NCI-H2196 treated with DMSO at 0.1 percent for 48 hours (cell line): ENCODE results near the gene TRIM44.

Experiments used
- DNase-seq: peaks from one replicate; lab custom pipeline; 2025; ENCODE audit not compliant: unreplicated experiment; lab: John Stamatoyannopoulos, UW

Gene TRIM44, protein sequence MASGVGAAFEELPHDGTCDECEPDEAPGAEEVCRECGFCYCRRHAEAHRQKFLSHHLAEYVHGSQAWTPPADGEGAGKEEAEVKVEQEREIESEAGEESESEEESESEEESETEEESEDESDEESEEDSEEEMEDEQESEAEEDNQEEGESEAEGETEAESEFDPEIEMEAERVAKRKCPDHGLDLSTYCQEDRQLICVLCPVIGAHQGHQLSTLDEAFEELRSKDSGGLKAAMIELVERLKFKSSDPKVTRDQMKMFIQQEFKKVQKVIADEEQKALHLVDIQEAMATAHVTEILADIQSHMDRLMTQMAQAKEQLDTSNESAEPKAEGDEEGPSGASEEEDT

GRCh38 chr11:35662649-35663407, at the start of gene TRIM44:
Gene TRIM44 (plus strand): TSS chr11:35662775. CDS start chr11:35663112, 337 bp downstream.
- DNase-seq, result peak; percentile 77

DNA sequence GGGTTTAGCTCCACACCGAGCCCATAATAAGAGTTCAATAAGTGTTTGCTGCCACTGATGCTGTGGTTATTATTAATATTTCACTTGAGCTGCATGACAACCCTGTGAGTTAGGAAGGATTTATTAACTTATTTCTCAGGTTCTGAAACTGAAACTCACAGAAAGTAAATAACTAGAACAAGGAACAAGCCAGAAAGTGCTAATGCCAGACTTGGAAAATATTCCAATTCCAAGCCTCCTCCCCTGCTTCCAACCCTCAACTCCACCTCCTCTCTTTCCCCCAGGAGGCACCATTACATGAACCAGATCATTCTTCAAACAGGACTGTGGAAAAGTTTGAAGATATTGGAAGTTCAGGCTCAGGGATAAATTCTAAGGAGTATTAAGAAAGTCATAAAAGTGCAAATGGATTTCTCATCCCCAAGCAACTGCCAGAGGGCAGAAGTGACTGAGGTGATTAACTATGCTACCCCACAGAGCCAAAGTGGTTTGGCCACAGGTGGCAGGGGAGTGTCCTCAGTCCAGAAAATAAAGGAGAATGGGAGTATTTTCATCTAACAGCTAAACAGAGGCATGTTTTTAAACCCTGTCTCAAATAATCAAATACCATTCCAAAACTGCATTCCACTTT, 47.5 kb upstream of the TRIM44 start:
- no peak for DNase-seq

DNA sequence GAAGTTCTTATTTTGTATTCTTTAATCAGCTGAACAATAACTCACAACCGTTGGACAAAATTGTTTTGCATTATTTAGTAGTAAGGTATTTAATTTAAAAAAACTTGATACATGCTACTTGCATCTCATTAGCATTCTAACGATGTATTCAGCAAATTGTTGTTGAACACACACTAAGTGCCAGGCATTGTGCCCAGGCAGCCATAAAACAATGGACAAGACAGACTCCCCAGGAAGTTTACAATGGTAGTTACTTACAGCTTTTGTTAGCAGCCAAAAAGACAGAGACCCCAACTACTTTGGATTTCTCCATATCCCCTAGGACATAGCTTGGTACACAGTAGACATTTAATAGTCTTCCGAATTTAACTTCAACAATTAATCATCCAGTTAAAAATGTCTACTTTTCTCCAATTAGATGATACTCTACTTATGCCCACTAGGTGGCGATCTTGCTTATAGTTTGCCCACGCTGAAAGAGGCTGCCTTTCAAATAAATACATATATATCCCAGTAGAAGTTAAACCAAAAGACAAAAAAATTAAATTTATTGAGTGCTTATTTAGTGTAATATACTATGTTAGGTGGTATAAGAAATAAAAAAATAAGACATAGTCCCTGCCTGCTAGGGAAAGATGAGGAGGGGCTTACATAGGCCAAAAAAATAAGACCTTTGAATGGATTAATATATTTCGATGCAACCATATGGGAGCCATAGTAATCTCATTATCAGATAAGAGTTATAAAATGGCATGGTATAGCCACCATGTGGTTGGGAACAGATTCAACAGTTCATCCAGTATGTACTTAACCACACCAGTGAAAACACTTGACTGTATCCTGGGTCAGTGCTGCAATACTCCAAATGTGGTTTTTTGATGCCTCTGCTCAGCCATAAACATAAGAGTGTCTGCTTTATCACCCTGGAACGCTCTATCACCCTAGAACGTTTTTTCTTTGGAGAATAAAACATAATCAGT, 46.4 kb upstream of the TRIM44 start:
- DNase-seq, result peak; percentile 75

DNA sequence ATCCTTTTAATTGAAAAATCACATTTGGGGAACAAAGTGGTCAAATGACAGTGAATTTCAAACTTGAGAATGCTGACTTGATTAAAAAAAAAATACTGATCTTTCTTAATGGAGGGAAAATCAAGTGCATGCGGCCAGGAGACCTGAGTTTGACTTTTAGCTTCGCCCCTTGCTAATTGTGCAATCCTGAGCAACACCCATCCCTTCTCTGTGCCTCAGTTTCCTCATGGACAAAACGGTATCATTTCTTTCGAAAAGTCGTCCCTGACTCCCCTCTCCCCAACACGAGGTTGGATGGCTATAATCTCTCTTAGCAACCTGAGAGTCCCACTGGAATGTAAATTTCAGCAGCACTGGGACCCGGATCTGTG, 45.3 kb upstream of the TRIM44 start:
- DNase-seq, result no peak

- no peak for DNase-seq
Measured at GRCh38 chr11:35617687-35618496, 44.7 kb upstream of the TRIM44 start, which contains the start of gene FJX1. Gene FJX1 (plus strand): TSS chr11:35618460. CDS start chr11:35618637, 177 bp downstream.

- DNase-seq, result no peak
Measured at GRCh38 chr11:35618497-35619115, 44.0 kb upstream of the TRIM44 start.

- no peak for DNase-seq
Measured at GRCh38 chr11:35619116-35619854, 43.3 kb upstream of the TRIM44 start.

GRCh38 chr11:35619855-35620640, 42.5 kb upstream of the TRIM44 start:
- no peak for DNase-seq

DNA sequence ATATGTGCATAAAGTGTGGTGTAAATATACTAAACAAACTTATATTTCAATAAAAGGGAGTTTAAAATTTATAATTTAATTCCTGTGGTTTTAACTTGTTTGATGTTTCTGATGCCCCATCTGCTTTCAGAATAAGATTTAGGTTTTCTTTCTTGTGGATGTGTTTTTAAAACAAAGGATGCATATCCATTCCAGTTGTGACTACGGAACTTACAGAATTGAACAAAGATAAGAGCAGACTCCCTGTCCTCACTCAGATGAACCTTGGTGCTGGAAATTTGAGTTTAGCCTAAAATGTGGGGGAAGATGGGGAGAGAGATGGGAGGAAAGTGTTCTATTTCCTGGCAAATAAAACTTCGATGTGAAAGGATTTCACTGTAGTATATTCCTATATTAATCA, 41.8 kb upstream of the TRIM44 start:
- DNase-seq, result no peak

GRCh38 chr11:35621620-35622019, 41.0 kb upstream of the TRIM44 start:
- DNase-seq, result no peak

GRCh38 chr11:35622070-35622469, 40.5 kb upstream of the TRIM44 start:
- DNase-seq, result no peak

DNA sequence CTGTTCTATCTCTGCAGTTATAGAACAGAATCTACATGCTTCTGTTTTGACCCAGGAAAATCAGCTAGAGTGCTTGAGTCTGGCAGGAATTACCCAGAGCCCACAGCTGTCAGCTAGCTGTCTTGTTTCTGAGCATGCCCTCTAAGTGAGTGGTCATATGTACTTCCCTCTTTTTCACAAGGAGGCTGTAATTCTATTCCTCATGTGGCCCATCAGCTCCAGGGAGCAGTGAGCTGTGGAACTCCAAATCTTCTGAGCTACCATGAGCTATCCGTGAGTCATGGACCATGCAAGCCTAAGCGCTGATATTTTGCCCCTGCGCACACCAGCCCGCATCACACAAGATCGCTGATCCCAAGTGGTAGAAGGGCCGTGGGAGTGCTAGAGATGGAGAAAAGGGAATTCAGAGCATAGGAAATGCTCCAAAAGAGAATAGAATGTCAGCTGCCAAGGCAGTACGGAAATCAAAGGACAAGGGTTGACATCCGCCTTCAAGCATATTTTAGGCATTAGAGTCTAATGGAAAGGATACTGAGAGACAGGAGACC, 38.9 kb upstream of the TRIM44 start:
- DNase-seq, result no peak

- no peak for DNase-seq
Measured at GRCh38 chr11:35624316-35624715, 38.3 kb upstream of the TRIM44 start.

- no peak for DNase-seq
Measured at GRCh38 chr11:35624781-35625180, 37.8 kb upstream of the TRIM44 start.

- DNase-seq, result no peak
Measured at GRCh38 chr11:35626501-35626900, 36.1 kb upstream of the TRIM44 start.

- no peak for DNase-seq
Measured at GRCh38 chr11:35629511-35629910, 33.1 kb upstream of the TRIM44 start.

DNA sequence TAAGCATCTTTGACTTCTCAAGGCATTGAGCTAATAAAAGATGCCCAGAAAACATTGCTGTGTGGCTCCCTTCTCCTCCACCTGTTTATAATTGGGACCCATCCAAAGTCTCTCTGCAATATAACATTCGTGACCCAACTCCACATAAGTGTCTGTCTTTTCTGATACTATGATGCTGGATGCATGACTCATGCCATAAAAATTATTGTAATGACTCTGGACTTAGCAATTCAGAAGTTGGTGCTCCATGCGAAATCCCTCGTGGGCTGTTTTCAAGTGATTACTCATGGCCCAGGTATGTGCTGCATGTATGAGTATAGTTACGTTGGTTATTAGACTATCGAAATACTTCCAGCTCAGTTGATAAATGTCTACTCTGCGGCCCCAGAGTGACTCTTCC, 32.7 kb upstream of the TRIM44 start:
- no peak for DNase-seq

DNA sequence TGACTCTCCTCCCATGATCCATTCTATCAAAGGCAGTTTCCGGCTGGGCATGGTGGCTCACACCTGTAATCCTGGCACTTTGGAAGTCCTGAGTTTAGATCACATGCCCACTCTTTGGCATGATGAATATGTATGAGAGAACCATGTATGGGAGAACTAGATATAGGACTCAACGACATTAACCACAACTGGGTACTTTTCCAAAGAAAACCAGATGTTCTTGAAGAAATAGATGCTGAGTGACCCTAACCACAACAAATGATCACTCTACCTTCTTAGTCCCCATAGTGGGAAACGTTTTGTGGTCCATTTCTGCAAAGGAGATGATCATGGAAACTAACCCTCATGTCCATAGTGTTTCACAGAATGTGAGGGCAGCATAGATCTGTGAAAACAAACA, 30.7 kb upstream of the TRIM44 start:
- no peak for DNase-seq
